ENCODE data around the gene DIS3L2.

Gene DIS3L2

DNA sequence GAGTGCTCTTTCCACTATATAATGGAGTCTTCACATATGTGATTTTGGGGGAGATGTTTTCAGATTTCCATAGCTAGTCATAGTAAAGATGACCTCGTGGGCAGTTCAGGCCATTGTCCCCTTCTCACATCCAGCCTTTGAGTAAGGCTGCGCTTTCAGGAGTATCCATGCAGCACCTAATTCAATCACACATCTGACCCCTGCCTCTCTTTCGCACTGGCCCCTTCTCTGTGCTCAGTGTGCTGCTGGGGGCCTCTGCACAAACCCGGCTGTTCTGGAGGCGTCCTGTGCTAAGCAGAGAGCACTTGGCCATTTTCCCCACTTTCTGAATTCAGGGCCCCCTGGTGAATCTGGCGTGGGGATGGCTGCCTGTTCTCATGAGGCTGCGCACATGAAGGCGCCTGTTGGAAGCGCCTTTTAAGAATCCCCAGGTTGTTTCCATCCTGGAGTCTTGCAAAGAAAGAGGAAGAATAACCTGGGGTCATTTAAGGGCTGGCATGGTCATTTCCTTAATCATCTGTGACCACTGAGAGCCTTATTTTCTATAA lies 321.1 kb downstream of the DIS3L2 start:
- no peaks in the 10 kb centered on the region for H3K9me3 ChIP-seq (ENCODE audit: control insufficient read depth in 1 of 2, low read length in 2 of 2)
- H3K27me3 ChIP-seq (ENCODE audit: control insufficient read depth in 1 of 2, insufficient read depth in 2 of 2, low read length in 2 of 2) = no peaks in the 10 kb centered on the region
- H3K4me1 ChIP-seq (ENCODE audit: control insufficient read depth in 1 of 2, insufficient read depth in 2 of 2, low read length in 2 of 2) = no peaks in the 10 kb centered on the region
- H3K36me3 ChIP-seq (ENCODE audit: control insufficient read depth in 1 of 2, insufficient read depth in 2 of 2, low read length in 2 of 2) = peaks cover 0 to 4% of the 10 kb centered on the region in 2 donors
- H3K9ac ChIP-seq (ENCODE audit: low read depth in 1 of 2, low read length in 2 of 2) = no peak overlapping the region
- H3K27ac ChIP-seq (ENCODE audit: low read depth, low read length) = no peak overlapping the region
- no peak overlapping the region for H3K4me3 ChIP-seq (ENCODE audit: low read depth in 1 of 2, low read length in 2 of 2)

DNA sequence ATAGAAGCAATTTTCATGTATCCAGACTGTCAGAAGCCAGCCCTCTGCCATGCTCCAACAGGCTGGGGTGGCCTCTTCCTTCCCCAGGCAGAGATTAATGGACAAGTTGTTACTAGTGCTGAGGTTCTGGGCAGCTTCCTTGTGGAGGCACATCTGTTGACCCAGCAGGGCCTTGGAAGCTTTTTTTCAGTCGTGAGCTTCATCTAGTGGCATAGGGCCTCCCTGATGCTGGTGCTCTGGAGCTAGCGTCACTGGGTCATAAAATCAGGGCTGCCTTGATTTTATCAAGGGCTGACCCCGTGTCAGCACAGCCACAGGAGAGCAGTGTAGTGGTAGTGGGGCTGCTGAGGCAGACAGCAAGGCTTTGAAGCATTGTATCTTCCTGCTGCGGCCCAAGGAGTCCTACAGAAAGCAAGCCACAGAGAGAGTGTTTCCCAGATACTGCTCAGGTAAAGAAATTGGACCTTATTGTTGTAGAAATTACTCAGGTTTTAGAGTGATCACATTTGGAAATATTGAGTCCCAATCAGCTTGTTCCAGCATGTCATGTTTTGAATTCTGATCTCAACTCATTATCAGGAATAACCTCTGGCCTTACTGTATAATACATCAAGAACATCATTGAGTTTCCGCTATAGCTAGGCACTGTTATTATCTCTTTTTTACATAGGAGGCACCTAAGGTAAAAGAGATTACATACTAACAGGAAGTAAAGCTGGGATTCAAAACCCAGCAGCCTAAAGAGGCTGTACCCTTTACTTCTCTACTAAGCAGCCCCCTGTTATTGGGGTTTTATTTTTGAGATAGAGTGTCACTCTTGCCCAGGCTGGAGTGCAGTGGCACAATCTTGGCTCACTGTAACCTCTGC lies 324.7 kb downstream of the DIS3L2 start:
- Histone ChIP-seq H3K4me1 (ENCODE audit: control insufficient read depth in 1 of 2, insufficient read depth in 2 of 2, low read length in 2 of 2) (no peaks in the 10 kb centered on the region), H3K9ac (ENCODE audit: low read depth in 1 of 2, low read length in 2 of 2) (no peak overlapping the region)

DNA sequence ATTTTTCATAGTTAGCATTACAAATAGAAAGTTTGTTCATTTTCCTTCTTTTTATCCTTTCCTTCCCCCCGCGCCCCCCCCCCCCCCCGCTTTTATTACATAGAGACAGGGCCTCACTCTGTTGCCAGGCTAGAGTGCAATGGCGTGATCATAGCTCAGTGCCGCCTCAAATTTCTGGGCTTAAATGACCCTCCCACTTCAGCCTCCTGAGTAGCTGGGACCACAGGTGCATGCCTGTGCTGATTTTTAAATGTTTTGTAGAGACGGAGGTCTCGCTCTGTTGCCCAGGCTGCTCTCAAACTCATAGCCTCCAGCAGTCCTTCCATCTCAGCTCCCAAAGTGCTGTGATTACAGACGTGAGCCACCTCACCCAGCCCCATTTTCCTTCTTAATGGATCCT lies 325.8 kb downstream of the DIS3L2 start:
- H3K27me3 ChIP-seq (ENCODE audit: control insufficient read depth in 1 of 2, insufficient read depth in 2 of 2, low read length in 2 of 2) = no peaks in the 10 kb centered on the region
- H3K4me3 ChIP-seq (ENCODE audit: low read depth in 1 of 2, low read length in 2 of 2) = no peak overlapping the region
- no peaks in the 10 kb centered on the region for H3K9me3 ChIP-seq (ENCODE audit: control insufficient read depth in 1 of 2, low read length in 2 of 2)
- no peaks in the 10 kb centered on the region for H3K36me3 ChIP-seq (ENCODE audit: control insufficient read depth in 1 of 2, insufficient read depth in 2 of 2, low read length in 2 of 2)
- H3K9ac ChIP-seq (ENCODE audit: low read depth in 1 of 2, low read length in 2 of 2) = no peak overlapping the region
- H3K4me1 ChIP-seq (ENCODE audit: control insufficient read depth in 1 of 2, insufficient read depth in 2 of 2, low read length in 2 of 2) = no peaks in the 10 kb centered on the region
- H3K27ac ChIP-seq (ENCODE audit: low read depth, low read length) = no peak overlapping the region

More for the DNA sequence above, 324.7 kb downstream of the DIS3L2 start:
- no peaks in the 10 kb centered on the region for H3K9me3 ChIP-seq (ENCODE audit: control insufficient read depth in 1 of 2, low read length in 2 of 2)
- H3K36me3 ChIP-seq (ENCODE audit: control insufficient read depth in 1 of 2, insufficient read depth in 2 of 2, low read length in 2 of 2) = no peaks in the 10 kb centered on the region
- no peaks in the 10 kb centered on the region for H3K27me3 ChIP-seq (ENCODE audit: control insufficient read depth in 1 of 2, insufficient read depth in 2 of 2, low read length in 2 of 2)
- no peak overlapping the region for H3K27ac ChIP-seq (ENCODE audit: low read depth, low read length)
- H3K4me3 ChIP-seq (ENCODE audit: low read depth in 1 of 2, low read length in 2 of 2) = no peak overlapping the region

GRCh38 chr2:232288489-232289030 lies 327.0 kb downstream of the DIS3L2 start:
- H3K9me3 ChIP-seq (ENCODE audit: control insufficient read depth in 1 of 2, low read length in 2 of 2) = no peaks in the 10 kb centered on the region
- H3K36me3 ChIP-seq (ENCODE audit: control insufficient read depth in 1 of 2, insufficient read depth in 2 of 2, low read length in 2 of 2) = no peaks in the 10 kb centered on the region
- no peak overlapping the region for H3K9ac ChIP-seq (ENCODE audit: low read depth in 1 of 2, low read length in 2 of 2)
- H3K4me1 ChIP-seq (ENCODE audit: control insufficient read depth in 1 of 2, insufficient read depth in 2 of 2, low read length in 2 of 2) = no peaks in the 10 kb centered on the region
- no peak overlapping the region for H3K27ac ChIP-seq (ENCODE audit: low read depth, low read length)
- H3K4me3 ChIP-seq (ENCODE audit: low read depth in 1 of 2, low read length in 2 of 2) = no peak overlapping the region
- no peaks in the 10 kb centered on the region for H3K27me3 ChIP-seq (ENCODE audit: control insufficient read depth in 1 of 2, insufficient read depth in 2 of 2, low read length in 2 of 2)

DNA sequence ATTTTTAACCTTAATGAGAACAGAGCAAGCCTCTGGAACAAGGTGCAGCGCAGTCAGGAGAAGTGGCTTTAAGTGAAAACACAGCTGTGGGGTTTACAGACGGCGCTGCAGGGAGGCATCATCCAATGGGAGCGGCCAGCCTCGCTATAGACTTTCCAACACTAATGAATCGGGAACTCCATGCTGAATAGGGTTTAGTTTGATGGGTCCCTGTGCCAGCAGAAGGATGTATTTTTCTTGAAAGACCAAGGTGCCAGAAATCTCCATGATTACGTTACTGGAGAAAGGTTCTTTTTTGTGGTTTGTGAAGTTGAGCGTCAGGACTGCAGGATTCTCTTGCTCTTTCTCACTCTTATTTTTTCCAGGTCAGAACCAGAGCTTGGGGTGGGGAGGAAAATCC lies 329.2 kb downstream of the DIS3L2 start:
- no peaks in the 10 kb centered on the region for H3K9me3 ChIP-seq (ENCODE audit: control insufficient read depth in 1 of 2, low read length in 2 of 2)
- no peaks in the 10 kb centered on the region for H3K4me1 ChIP-seq (ENCODE audit: control insufficient read depth in 1 of 2, insufficient read depth in 2 of 2, low read length in 2 of 2)
- H3K9ac ChIP-seq (ENCODE audit: low read depth in 1 of 2, low read length in 2 of 2) = no peak overlapping the region
- H3K36me3 ChIP-seq (ENCODE audit: control insufficient read depth in 1 of 2, insufficient read depth in 2 of 2, low read length in 2 of 2) = peaks cover 0 to 2% of the 10 kb centered on the region in 2 donors
- H3K4me3 ChIP-seq (ENCODE audit: low read depth in 1 of 2, low read length in 2 of 2) = no peak overlapping the region
- no peak overlapping the region for H3K27ac ChIP-seq (ENCODE audit: low read depth, low read length)
- H3K27me3 ChIP-seq (ENCODE audit: control insufficient read depth in 1 of 2, insufficient read depth in 2 of 2, low read length in 2 of 2) = no peaks in the 10 kb centered on the region

- no peak overlapping the region for H3K9ac ChIP-seq (ENCODE audit: low read depth in 1 of 2, low read length in 2 of 2)
- H3K9me3 ChIP-seq (ENCODE audit: control insufficient read depth in 1 of 2, low read length in 2 of 2) = no peaks in the 10 kb centered on the region
- H3K27me3 ChIP-seq (ENCODE audit: control insufficient read depth in 1 of 2, insufficient read depth in 2 of 2, low read length in 2 of 2) = no peaks in the 10 kb centered on the region
- no peaks in the 10 kb centered on the region for H3K4me1 ChIP-seq (ENCODE audit: control insufficient read depth in 1 of 2, insufficient read depth in 2 of 2, low read length in 2 of 2)
- no peak overlapping the region for H3K27ac ChIP-seq (ENCODE audit: low read depth, low read length)
- H3K4me3 ChIP-seq (ENCODE audit: low read depth in 1 of 2, low read length in 2 of 2) = no peak overlapping the region
- peaks cover 0 to 2% of the 10 kb centered on the region in 2 donors for H3K36me3 ChIP-seq (ENCODE audit: control insufficient read depth in 1 of 2, insufficient read depth in 2 of 2, low read length in 2 of 2)
Measured at GRCh38 chr2:232291343-232291742, 329.8 kb downstream of the DIS3L2 start.

DNA sequence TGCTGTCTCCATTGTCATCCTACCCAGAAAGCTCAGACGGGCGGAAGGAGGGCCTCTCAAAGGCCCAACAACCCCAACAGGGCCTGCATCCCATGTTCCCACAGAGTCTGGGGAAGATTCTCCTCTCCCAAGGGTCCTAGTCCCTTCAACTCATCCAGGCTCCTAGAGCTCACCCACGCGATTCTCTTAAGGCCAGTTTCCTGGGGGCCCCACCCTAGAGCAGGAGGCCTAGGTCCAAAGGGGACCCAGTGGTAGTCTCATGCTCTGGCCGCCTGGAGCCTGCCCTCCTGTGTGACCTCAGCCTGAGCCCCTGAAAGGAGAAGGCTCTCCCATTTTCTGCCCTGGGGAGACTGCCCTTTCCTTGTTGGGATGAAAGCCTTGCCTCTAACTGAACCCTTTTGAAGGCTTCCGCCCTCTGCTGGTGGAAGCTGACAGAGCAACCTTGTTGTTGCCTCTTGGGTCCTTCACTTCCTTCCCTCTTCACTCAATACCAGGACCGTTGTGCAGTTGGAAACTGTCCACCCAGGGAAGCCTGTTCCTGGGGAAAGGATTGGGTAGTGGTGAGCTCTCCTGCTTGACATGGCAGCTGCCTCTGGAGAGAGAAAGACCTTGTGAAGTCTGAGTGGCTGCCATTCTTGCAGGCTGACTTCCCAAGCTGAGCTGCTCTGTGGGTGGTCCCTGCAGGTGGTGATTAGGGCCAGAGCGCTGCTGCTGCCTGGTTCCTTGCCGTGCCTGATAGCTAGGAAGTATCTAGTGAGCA lies 331.1 kb downstream of the DIS3L2 start:
- Histone ChIP-seq H3K4me3 (ENCODE audit: low read depth in 1 of 2, low read length in 2 of 2) (no peak overlapping the region), H3K9ac (ENCODE audit: low read depth in 1 of 2, low read length in 2 of 2) (no peak overlapping the region), H3K9me3 (ENCODE audit: control insufficient read depth in 1 of 2, low read length in 2 of 2) (no peaks in the 10 kb centered on the region), H3K4me1 (ENCODE audit: control insufficient read depth in 1 of 2, insufficient read depth in 2 of 2, low read length in 2 of 2) (no peaks in the 10 kb centered on the region), H3K36me3 (ENCODE audit: control insufficient read depth in 1 of 2, insufficient read depth in 2 of 2, low read length in 2 of 2) (peaks cover 0 to 2% of the 10 kb centered on the region in 2 donors), H3K27me3 (ENCODE audit: control insufficient read depth in 1 of 2, insufficient read depth in 2 of 2, low read length in 2 of 2) (no peaks in the 10 kb centered on the region), H3K27ac (ENCODE audit: low read depth, low read length) (no peak overlapping the region)

DNA sequence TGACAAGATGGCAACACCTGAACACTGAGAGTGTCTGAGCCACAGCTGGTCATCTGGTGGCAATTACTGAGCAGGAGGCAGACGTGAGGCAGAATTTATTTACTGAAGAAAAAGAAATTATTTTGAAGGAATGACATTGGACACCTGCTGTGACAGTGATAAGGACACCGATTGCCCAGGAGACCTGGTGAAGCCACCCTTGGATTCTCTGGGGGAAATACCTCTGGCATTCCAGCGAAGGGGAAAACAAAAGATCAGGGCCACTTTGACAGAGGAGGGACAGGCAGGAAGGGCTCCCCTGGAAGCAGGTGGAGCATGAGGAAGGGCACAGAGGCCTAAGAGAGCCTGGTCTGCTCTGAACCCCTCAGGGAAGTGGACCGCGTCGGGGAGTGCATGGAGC lies 331.7 kb downstream of the DIS3L2 start:
- Histone ChIP-seq H3K36me3 (ENCODE audit: control insufficient read depth in 1 of 2, insufficient read depth in 2 of 2, low read length in 2 of 2) (peaks cover 0 to 2% of the 10 kb centered on the region in 2 donors), H3K4me1 (ENCODE audit: control insufficient read depth in 1 of 2, insufficient read depth in 2 of 2, low read length in 2 of 2) (no peaks in the 10 kb centered on the region), H3K27ac (ENCODE audit: low read depth, low read length) (no peak overlapping the region), H3K9me3 (ENCODE audit: control insufficient read depth in 1 of 2, low read length in 2 of 2) (no peaks in the 10 kb centered on the region), H3K27me3 (ENCODE audit: control insufficient read depth in 1 of 2, insufficient read depth in 2 of 2, low read length in 2 of 2) (no peaks in the 10 kb centered on the region), H3K9ac (ENCODE audit: low read depth in 1 of 2, low read length in 2 of 2) (no peak overlapping the region), H3K4me3 (ENCODE audit: low read depth in 1 of 2, low read length in 2 of 2) (no peak overlapping the region)

DNA sequence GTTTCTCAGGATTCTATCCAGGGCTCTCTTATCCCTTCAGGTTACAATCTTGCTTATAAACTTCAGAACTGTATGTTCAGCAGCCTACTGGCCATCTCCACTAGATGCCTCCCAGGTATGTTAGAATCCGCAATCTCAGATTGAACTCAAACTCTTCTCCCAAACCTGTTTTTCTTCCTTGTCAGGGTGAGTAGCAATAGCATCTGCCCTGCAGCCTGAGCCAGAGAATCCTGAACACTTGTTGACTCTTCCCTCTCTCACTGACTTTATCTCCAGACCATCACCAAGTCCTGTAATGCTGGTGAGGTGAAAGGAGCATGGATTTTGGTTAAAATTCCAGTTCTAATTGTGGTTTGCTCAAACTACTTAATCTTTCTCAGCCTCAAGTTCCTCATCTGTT lies 334.5 kb downstream of the DIS3L2 start:
- Histone ChIP-seq H3K27ac (ENCODE audit: low read depth, low read length) (no peak overlapping the region), H3K4me1 (ENCODE audit: control insufficient read depth in 1 of 2, insufficient read depth in 2 of 2, low read length in 2 of 2) (peaks cover 0 to 8% of the 10 kb centered on the region in 2 donors)

More for the DNA sequence above, 334.5 kb downstream of the DIS3L2 start:
- Histone ChIP-seq H3K27me3 (ENCODE audit: control insufficient read depth in 1 of 2, insufficient read depth in 2 of 2, low read length in 2 of 2) (no peaks in the 10 kb centered on the region), H3K4me3 (ENCODE audit: low read depth in 1 of 2, low read length in 2 of 2) (no peak overlapping the region), H3K9me3 (ENCODE audit: control insufficient read depth in 1 of 2, low read length in 2 of 2) (no peaks in the 10 kb centered on the region), H3K9ac (ENCODE audit: low read depth in 1 of 2, low read length in 2 of 2) (no peak overlapping the region), H3K36me3 (ENCODE audit: control insufficient read depth in 1 of 2, insufficient read depth in 2 of 2, low read length in 2 of 2) (peaks cover 2 to 10% of the 10 kb centered on the region in 2 donors)

All from duodenal mucosa (tissue), 2 donors.